Measurements from ENCODE around the gene FOXN3. TPM values are rescaled to one million over a fixed set of nuclear protein-coding genes. Genes with fewer than 3 reads are reported as not detected.
"Not testable (repeated sequence)": the region's sequence is repeated elsewhere in the genome, so short reads cannot be mapped to it uniquely, and the experiment has no call there.

FOXN3 gene
- polyA plus RNA-seq, 1 experiment: 46.5 TPM

DNA sequence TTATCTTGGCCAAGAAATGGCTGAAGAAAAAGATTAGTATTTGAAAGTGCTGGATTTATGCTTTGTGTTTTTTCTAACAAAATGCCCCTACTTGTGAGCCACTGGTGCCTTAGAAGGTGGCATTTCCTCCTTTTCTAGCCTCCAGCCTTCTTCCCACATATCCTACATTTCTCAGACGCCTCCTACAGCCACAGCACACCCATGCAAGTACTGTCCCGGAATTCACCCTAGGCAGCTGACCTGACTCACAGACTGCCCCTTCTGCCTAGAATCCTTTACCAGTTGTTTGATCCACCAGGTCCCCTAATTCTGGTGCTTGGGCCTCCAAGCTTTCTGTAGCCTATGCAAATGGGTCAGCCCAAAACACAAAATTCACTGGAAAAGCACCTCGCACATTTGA, 166.0 kb downstream of the FOXN3 start:
- Histone ChIP-seq H3K4me3 (ENCODE audit: low read depth, low read length) (no peak overlapping the region), H3K27ac (ENCODE audit: low read depth, low read length) (no peak overlapping the region), H3K9me3 (ENCODE audit: control insufficient read depth, insufficient read depth, low read length) (no peaks in the 10 kb centered on the region), H3K27me3 (ENCODE audit: control insufficient read depth, insufficient read depth, low read length) (no peaks in the 10 kb centered on the region)
- ChIA-PET CTCF (interaction anchor here (0.7 kb wide), 1 partner anchor 644 kb away, joined by 3 read pairs; no protein-coding TSS in a partner anchor), POLR2A (no interaction called here)
- TF ChIP-seq, protein P1, sequence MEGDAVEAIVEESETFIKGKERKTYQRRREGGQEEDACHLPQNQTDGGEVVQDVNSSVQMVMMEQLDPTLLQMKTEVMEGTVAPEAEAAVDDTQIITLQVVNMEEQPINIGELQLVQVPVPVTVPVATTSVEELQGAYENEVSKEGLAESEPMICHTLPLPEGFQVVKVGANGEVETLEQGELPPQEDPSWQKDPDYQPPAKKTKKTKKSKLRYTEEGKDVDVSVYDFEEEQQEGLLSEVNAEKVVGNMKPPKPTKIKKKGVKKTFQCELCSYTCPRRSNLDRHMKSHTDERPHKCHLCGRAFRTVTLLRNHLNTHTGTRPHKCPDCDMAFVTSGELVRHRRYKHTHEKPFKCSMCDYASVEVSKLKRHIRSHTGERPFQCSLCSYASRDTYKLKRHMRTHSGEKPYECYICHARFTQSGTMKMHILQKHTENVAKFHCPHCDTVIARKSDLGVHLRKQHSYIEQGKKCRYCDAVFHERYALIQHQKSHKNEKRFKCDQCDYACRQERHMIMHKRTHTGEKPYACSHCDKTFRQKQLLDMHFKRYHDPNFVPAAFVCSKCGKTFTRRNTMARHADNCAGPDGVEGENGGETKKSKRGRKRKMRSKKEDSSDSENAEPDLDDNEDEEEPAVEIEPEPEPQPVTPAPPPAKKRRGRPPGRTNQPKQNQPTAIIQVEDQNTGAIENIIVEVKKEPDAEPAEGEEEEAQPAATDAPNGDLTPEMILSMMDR (IDR thresholded peaks at IDR 0.05; ENCODE audit: low read depth, low read length): no peak
- no peak for DNase-seq (ENCODE audit: low read depth, low spot score)

DNA sequence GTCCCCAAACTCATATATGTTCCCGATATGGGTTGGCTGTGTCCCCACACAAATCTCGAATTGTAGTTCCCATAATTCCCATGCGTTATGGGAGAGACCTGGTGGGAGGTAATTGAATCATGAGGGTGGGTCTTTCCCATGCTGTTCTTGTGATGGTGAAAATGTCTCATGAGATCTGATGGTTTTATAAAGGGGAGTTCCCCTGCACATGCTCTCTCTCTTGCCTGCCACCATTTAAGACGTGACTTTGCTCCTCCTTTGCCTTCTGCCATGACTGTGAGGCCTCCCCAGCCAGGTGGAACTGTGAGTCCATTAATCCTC, 166.4 kb downstream of the FOXN3 start:
- POLR2A ChIA-PET: not testable (repeated sequence)

DNA sequence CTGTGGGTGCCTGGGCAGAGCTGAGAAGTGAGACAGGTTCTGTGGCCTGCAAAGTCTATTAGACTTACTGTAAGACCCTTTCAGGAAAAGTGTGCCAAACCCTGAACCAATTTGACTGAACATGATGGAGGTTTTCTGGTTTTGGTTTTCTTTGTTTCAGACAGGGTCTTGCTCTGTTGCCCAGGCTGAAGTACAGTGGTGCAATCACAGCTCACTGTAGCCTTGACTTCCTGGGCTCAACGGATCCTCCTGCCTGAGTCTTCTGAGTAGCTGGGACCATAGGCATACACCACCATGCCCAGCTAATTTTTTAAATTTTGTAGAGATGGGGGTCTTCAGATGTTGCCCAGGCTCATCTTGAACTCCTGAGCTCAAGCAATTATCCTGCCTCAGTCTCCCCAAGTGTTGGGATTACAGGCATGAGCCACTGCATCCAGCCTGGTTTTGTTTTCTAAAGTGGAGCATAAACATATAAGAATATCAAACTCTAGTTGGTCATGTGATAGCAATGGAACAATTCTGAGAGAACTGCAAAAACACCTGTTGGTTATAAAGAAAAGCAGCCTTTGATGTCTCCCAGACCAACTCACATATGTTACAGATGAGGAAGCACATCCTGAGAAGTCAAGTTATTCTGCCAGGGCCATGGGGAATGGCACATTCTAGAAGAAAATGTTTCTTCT, 166.9 kb downstream of the FOXN3 start:
- Histone ChIP-seq H3K27me3 (ENCODE audit: control insufficient read depth, insufficient read depth, low read length) (no peaks in the 10 kb centered on the region), H3K27ac (ENCODE audit: low read depth, low read length) (no peak overlapping the region), H3K4me3 (ENCODE audit: low read depth, low read length) (no peak overlapping the region), H3K9me3 (ENCODE audit: control insufficient read depth, insufficient read depth, low read length) (no peaks in the 10 kb centered on the region)
- ChIA-PET POLR2A (no interaction called here), CTCF (no interaction called here)
- DNase-seq (ENCODE audit: low read depth, low spot score): no peak
- TF ChIP-seq, protein P1 (IDR thresholded peaks at IDR 0.05; ENCODE audit: low read depth, low read length): no peak

More for the DNA sequence above, 166.4 kb downstream of the FOXN3 start:
- H3K4me3 ChIP-seq (ENCODE audit: low read depth, low read length); CTCF ChIA-PET; H3K27me3 ChIP-seq (ENCODE audit: control insufficient read depth, insufficient read depth, low read length); DNase-seq (ENCODE audit: low read depth, low spot score); H3K27ac ChIP-seq (ENCODE audit: low read depth, low read length); H3K9me3 ChIP-seq (ENCODE audit: control insufficient read depth, insufficient read depth, low read length): not testable (repeated sequence)

DNA sequence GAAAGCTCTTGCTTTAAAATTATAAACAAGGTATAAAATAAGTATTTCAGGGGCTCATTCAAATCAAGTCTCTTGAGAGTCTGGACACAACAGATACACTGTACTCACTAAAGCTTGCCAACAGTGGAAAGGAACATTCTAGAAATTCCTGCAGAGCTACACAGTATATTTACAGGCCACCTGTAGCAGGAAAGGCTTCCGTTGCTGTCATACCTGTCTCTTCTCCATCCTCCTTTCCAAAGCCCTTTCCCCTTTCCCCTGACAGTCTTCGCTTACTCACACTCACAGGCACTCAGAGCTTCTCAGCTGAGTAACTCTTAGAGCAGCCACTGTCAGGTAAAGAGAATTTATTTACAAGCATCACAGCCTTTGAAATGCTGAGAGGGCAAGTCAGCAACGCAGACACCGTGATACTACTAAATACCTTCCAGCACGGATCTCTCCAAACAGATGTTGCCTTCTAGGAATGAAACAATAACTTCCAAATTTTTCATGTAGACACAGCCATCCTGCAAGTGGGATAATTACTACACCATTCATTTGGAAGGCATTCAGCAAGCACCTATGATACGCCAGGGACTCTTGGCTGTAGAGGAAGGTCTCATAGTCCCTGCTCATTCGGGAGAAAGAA, 167.9 kb downstream of the FOXN3 start:
- ChIA-PET CTCF (no interaction called here), POLR2A (no interaction called here)
- Histone ChIP-seq H3K4me3 (ENCODE audit: low read depth, low read length) (no peak overlapping the region), H3K27me3 (ENCODE audit: control insufficient read depth, insufficient read depth, low read length) (no peaks in the 10 kb centered on the region), H3K27ac (ENCODE audit: low read depth, low read length) (no peak overlapping the region), H3K9me3 (ENCODE audit: control insufficient read depth, insufficient read depth, low read length) (no peaks in the 10 kb centered on the region)
- TF ChIP-seq, protein P1 (IDR thresholded peaks at IDR 0.05; ENCODE audit: low read depth, low read length): no peak
- DNase-seq (ENCODE audit: low read depth, low spot score): no peak

DNA sequence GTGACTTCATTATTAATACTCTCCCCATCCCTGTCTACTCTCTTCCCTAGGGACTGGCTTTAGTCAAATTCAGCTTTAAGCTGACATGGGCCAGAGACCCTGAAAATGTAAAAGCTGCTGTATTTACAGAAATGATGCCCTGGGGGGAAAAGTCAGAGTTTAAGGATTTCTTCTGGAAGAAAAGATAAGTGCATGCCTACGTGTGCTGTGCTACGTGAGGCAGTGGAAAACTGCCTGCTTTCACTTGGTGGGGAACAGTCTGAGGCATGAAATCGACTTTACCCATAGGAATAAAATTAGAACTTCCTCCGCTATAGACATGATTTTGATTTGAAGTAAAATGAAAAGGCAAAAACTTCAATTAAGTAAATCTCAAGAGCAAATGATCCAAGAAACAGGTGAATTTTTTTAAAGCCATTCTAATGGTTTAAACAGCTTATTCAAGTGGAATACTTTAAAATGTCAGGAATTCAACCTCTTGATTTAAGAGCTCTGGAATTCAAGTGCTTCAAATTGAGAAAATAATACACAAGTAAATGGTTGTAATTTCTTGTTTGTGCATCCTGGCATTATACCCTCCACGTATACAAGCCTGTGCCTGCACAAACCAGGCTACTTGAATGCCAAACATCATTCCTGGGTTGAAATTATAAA, 168.5 kb downstream of the FOXN3 start:
- Histone ChIP-seq H3K27me3 (ENCODE audit: control insufficient read depth, insufficient read depth, low read length) (no peaks in the 10 kb centered on the region), H3K27ac (ENCODE audit: low read depth, low read length) (no peak overlapping the region), H3K9me3 (ENCODE audit: control insufficient read depth, insufficient read depth, low read length) (no peaks in the 10 kb centered on the region), H3K4me3 (ENCODE audit: low read depth, low read length) (no peak overlapping the region)
- ChIA-PET POLR2A (interaction anchor here (0.6 kb wide), 1 partner anchor 42 kb away, joined by 4 read pairs; no protein-coding TSS in a partner anchor), CTCF (no interaction called here)
- no peak for DNase-seq (ENCODE audit: low read depth, low spot score)
- TF ChIP-seq, protein P1 (IDR thresholded peaks at IDR 0.05; ENCODE audit: low read depth, low read length): no peak
